ENCODE results near the gene TMEM161A. TPM values are rescaled to one million over a fixed set of nuclear protein-coding genes. Genes with fewer than 3 reads are reported as not detected.
"Not testable (repeated sequence)": the region's sequence is repeated elsewhere in the genome, so short reads cannot be mapped to it uniquely, and the experiment has no call there.

Gene TMEM161A
- total RNA-seq, 1 donor from 2014 or later, result 31.7 TPM

- no peaks in the 10 kb centered on the region for H3K4me1 ChIP-seq
- H3K36me3 ChIP-seq, result peaks cover 0 to 31% of the 10 kb centered on the region in 2 donors
- TF ChIP-seq POLR2AphosphoS5 (IDR thresholded peaks at IDR 0.05; ENCODE audit: insufficient read depth in 1 of 2, low read depth in 1 of 2) (no peak), CTCF (IDR thresholded peaks at IDR 0.05) (no peak), POLR2A (IDR thresholded peaks at IDR 0.05) (no peak)
- intact Hi-C loops (cut with DNase I), result no loop called here
- no peaks in the 10 kb centered on the region for H3K27me3 ChIP-seq
- H3K4me3 ChIP-seq, result no peak overlapping the region
- DNase-seq (ENCODE audit: extremely low spot score in 2 of 2), result no peak
- peaks cover 5% of the 10 kb centered on the region for H3K9me3 ChIP-seq
- no peak overlapping the region for H3K27ac ChIP-seq
These were observed 41.5 kb upstream of the TMEM161A start for GRCh38 chr19:19179548-19180441.

GRCh38 chr19:19176950-19177349, 38.7 kb upstream of the TMEM161A start:
- H3K27ac ChIP-seq, result no peak overlapping the region
- peaks cover 2% of the 10 kb centered on the region for H3K4me1 ChIP-seq
- TF ChIP-seq CTCF (IDR thresholded peaks at IDR 0.05), result no peak
- TF ChIP-seq POLR2AphosphoS5 (IDR thresholded peaks at IDR 0.05; ENCODE audit: insufficient read depth in 1 of 2, low read depth in 1 of 2), result no peak
- TF ChIP-seq POLR2A (IDR thresholded peaks at IDR 0.05), result no peak
- peaks cover 0 to 26% of the 10 kb centered on the region in 2 donors for H3K36me3 ChIP-seq
- intact Hi-C loops (cut with DNase I), result no loop called here
- H3K27me3 ChIP-seq, result no peaks in the 10 kb centered on the region
- DNase-seq (ENCODE audit: extremely low spot score in 2 of 2), result no peak
- peaks cover 5% of the 10 kb centered on the region for H3K9me3 ChIP-seq
- H3K4me3 ChIP-seq, result no peak overlapping the region

- H3K4me3 ChIP-seq; DNase-seq (ENCODE audit: extremely low spot score in 2 of 2); H3K27ac ChIP-seq; H3K36me3 ChIP-seq; H3K27me3 ChIP-seq; intact Hi-C loops (cut with DNase I); H3K9me3 ChIP-seq: not testable (repeated sequence)
- H3K4me1 ChIP-seq, result peaks cover 16% of the 10 kb centered on the region
These were observed 35.0 kb upstream of the TMEM161A start for GRCh38 chr19:19173243-19173642.

GRCh38 chr19:19171821-19172532, 33.7 kb upstream of the TMEM161A start:
- intact Hi-C loops (cut with DNase I), result no loop called here
- no peak for DNase-seq (ENCODE audit: extremely low spot score in 2 of 2)
- TF ChIP-seq POLR2AphosphoS5 (IDR thresholded peaks at IDR 0.05; ENCODE audit: insufficient read depth in 1 of 2, low read depth in 1 of 2) (no peak), CTCF (IDR thresholded peaks at IDR 0.05) (no peak), POLR2A (IDR thresholded peaks at IDR 0.05) (no peak)

GRCh38 chr19:19170873-19171672, 32.8 kb upstream of the TMEM161A start:
- no peak overlapping the region for H3K4me3 ChIP-seq
- no peaks in the 10 kb centered on the region for H3K27me3 ChIP-seq
- TF ChIP-seq POLR2A (IDR thresholded peaks at IDR 0.05) (no peak), CTCF (IDR thresholded peaks at IDR 0.05) (no peak)
- intact Hi-C loops (cut with DNase I), result no loop called here
- no peaks in the 10 kb centered on the region for H3K36me3 ChIP-seq
- H3K4me1 ChIP-seq, result peaks cover 16% of the 10 kb centered on the region
- DNase-seq (ENCODE audit: extremely low spot score in 2 of 2), result no peak
- H3K27ac ChIP-seq, result no peak overlapping the region
- H3K9me3 ChIP-seq, result no peaks in the 10 kb centered on the region

More at GRCh38 chr19:19171821-19172532, 33.7 kb upstream of the TMEM161A start:
- no peak overlapping the region for H3K4me3 ChIP-seq
- peaks cover 0 to 5% of the 10 kb centered on the region in 2 donors for H3K36me3 ChIP-seq
- no peaks in the 10 kb centered on the region for H3K9me3 ChIP-seq
- H3K4me1 ChIP-seq, result peaks cover 16% of the 10 kb centered on the region
- H3K27me3 ChIP-seq, result no peaks in the 10 kb centered on the region
- no peak overlapping the region for H3K27ac ChIP-seq
